ENCODE data around the gene IMP3. TPM values are rescaled to one million over a fixed set of nuclear protein-coding genes. Genes with fewer than 3 reads are reported as not detected.

The IMP3 gene
- total RNA-seq, 1 donor from 2014 or later = 54.9 TPM

GRCh38 chr15:75672646-75673425 is 32.8 kb upstream of the IMP3 start:
- intact Hi-C loops (cut with DNase I) = no loop called here
- no peak for DNase-seq
- no peak overlapping the region for H3K4me3 ChIP-seq
- H3K9me3 ChIP-seq = no peaks in the 10 kb centered on the region
- peaks cover 25% of the 10 kb centered on the region for H3K4me1 ChIP-seq
- no peaks in the 10 kb centered on the region for H3K27me3 ChIP-seq
- TF ChIP-seq CTCF (IDR thresholded peaks at IDR 0.05) = no peak
- peak overlapping the region; percentile 71 for H3K27ac ChIP-seq
- peak; percentile 45 for ATAC-seq
- H3K36me3 ChIP-seq = no peaks in the 10 kb centered on the region

GRCh38 chr15:75671730-75672602 is 31.9 kb upstream of the IMP3 start:
- Histone ChIP-seq H3K27ac (peak overlapping the region; percentile 24), H3K27me3 (no peaks in the 10 kb centered on the region), H3K4me1 (peaks cover 34% of the 10 kb centered on the region), H3K4me3 (no peak overlapping the region), H3K9me3 (no peaks in the 10 kb centered on the region), H3K36me3 (no peaks in the 10 kb centered on the region)
- ATAC-seq (no peak), DNase-seq (no peak)
- no peak for TF ChIP-seq CTCF (IDR thresholded peaks at IDR 0.05)
- intact Hi-C loops (cut with DNase I) = no loop called here

DNA sequence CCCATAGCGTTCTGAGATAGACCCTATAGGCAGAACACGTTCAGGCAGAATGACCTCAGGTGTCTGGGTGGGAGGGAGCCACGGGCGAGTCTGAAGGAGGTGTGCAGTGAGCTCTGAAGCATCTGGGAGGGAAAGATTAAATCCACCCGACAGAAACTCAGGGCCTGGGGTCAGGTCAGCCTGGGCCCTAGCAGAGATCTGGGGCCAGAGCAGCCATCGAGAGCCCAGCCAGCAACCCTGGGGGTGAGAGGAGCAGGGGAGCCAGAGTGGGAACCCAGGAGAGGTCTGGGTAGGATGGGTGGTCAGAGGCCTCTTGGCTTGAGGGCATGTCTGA is 29.8 kb upstream of the IMP3 start:
- no peak overlapping the region for H3K27ac ChIP-seq
- no peaks in the 10 kb centered on the region for H3K36me3 ChIP-seq
- TF ChIP-seq CTCF (IDR thresholded peaks at IDR 0.05) = no peak
- DNase-seq = no peak
- H3K4me1 ChIP-seq = peaks cover 44% of the 10 kb centered on the region
- ATAC-seq = no peak
- no peak overlapping the region for H3K4me3 ChIP-seq
- intact Hi-C loops (cut with DNase I) = no loop called here
- no peaks in the 10 kb centered on the region for H3K9me3 ChIP-seq
- no peaks in the 10 kb centered on the region for H3K27me3 ChIP-seq

- intact Hi-C loops (cut with DNase I) = no loop called here
- H3K27ac ChIP-seq = no peak overlapping the region
- no peaks in the 10 kb centered on the region for H3K27me3 ChIP-seq
- no peak for TF ChIP-seq CTCF (IDR thresholded peaks at IDR 0.05)
- peaks cover 42% of the 10 kb centered on the region for H3K4me1 ChIP-seq
- DNase-seq (no peak), ATAC-seq (no peak)
- no peaks in the 10 kb centered on the region for H3K9me3 ChIP-seq
- no peak overlapping the region for H3K4me3 ChIP-seq
- no peaks in the 10 kb centered on the region for H3K36me3 ChIP-seq
Measured at GRCh38 chr15:75669191-75669878, 29.3 kb upstream of the IMP3 start.

- intact Hi-C loops (cut with DNase I) = no loop called here
- DNase-seq (peak; percentile 81), ATAC-seq (peak; percentile 83)
- no peaks in the 10 kb centered on the region for H3K27me3 ChIP-seq
- H3K9me3 ChIP-seq = no peaks in the 10 kb centered on the region
- H3K27ac ChIP-seq = peak overlapping the region; percentile 81
- H3K36me3 ChIP-seq = no peaks in the 10 kb centered on the region
- peaks cover 30% of the 10 kb centered on the region for H3K4me1 ChIP-seq
- no peak for TF ChIP-seq CTCF (IDR thresholded peaks at IDR 0.05)
- no peak overlapping the region for H3K4me3 ChIP-seq
Measured at GRCh38 chr15:75666823-75667501, 26.9 kb upstream of the IMP3 start.

Data from upper lobe of right lung (tissue), 1 donor.